Stimulated activated CD4-positive, alpha-beta T cell treated with anti-CD3 and anti-CD28 coated beads, Interleukin-12 subunit alpha, Interleukin-12 subunit beta, amount 100 ng/mL, for 48 hours (primary cell): ENCODE results near the gene PTGER2.

ENCODE experiments used
- DNase-seq, 3 donors: peaks; one replicate each; pipeline ENCODE4 v3.0.0-alpha.2; 2020; ENCODE audit warnings: low read depth in 2 of 3, low spot score in 1 of 3

The PTGER2 gene

GRCh38 chr14:52304248-52304904 is 9.7 kb upstream of the PTGER2 start:
- DNase-seq, result no peak

GRCh38 chr14:52305014-52305413 is 9.1 kb upstream of the PTGER2 start:
- no peak for DNase-seq

GRCh38 chr14:52307376-52307775 is 6.7 kb upstream of the PTGER2 start:
- no peak for DNase-seq

GRCh38 chr14:52307905-52308304 is 6.2 kb upstream of the PTGER2 start:
- no peak for DNase-seq

GRCh38 chr14:52310541-52310940 is 3.6 kb upstream of the PTGER2 start:
- DNase-seq, result no peak

- no peak for DNase-seq
Observed at GRCh38 chr14:52312931-52313355, 1.2 kb upstream of the PTGER2 start.

GRCh38 chr14:52313462-52313861 is 650 bp upstream of the PTGER2 start:
- DNase-seq, result no peak

- peak in 2 of 3 donors; percentile 10 to 30 for DNase-seq
Observed at GRCh38 chr14:52314595-52315354, 663 bp downstream of the PTGER2 start.

GRCh38 chr14:52315355-52315718 is 1.2 kb downstream of the PTGER2 start:
- no peak for DNase-seq

- no peak for DNase-seq
Observed at GRCh38 chr14:52318062-52318461, 4.0 kb downstream of the PTGER2 start.

GRCh38 chr14:52318826-52319645 is 4.9 kb downstream of the PTGER2 start:
- no peak for DNase-seq

GRCh38 chr14:52319919-52320318 is 5.8 kb downstream of the PTGER2 start:
- DNase-seq, result no peak

GRCh38 chr14:52325126-52325525 is 11.0 kb downstream of the PTGER2 start:
- peak in 2 of 3 donors; percentile 21 for DNase-seq

- DNase-seq, result no peak
Observed at GRCh38 chr14:52325630-52326029, 11.5 kb downstream of the PTGER2 start.

- no peak for DNase-seq
Observed at GRCh38 chr14:52327374-52328226, 13.5 kb downstream of the PTGER2 start.

- no peak for DNase-seq
Observed at GRCh38 chr14:52328276-52328675, 14.2 kb downstream of the PTGER2 start.

- no peak for DNase-seq
Observed at GRCh38 chr14:52329678-52330369, 15.7 kb downstream of the PTGER2 start.

- DNase-seq, result no peak
Observed at GRCh38 chr14:52332269-52332668, 18.2 kb downstream of the PTGER2 start.

- DNase-seq, result no peak
Observed at GRCh38 chr14:52333108-52333507, 19.0 kb downstream of the PTGER2 start.
